HepG2 (cell line): ENCODE results near the gene MCEE. TPM values are rescaled to one million over a fixed set of nuclear protein-coding genes. Genes with fewer than 3 reads are reported as not detected.
A peak's percentile ranks its signal among the peaks of the same experiment; 100 is the strongest.

Source experiments
- ETV5 ChIP-seq: IDR thresholded peaks from 2 replicates; pipeline ENCODE4 v1.6.1; 2018; ENCODE audit warnings: missing biosample characterization, missing genetic modification reagents, inconsistent platforms, borderline replicate concordance
- GATA4 ChIP-seq: sonication (generic); IDR thresholded peaks from 2 replicates; pipeline ENCODE4 v1.6.1; 2016; ENCODE audit warnings: antibody characterized with exemption, low read depth, borderline replicate concordance
- HNF4A ChIP-seq: sonication (generic); formaldehyde crosslinking; IDR thresholded peaks from 2 replicates; pipeline ENCODE4 v1.4.0; 2020; ENCODE audit warnings: missing genetic modification reagents
- HOXA9 ChIP-seq: sonication (generic); formaldehyde crosslinking; IDR thresholded peaks from 2 replicates; pipeline ENCODE4 v1.8.1; 2022; ENCODE audit warnings: missing genetic modification reagents, mild to moderate bottlenecking, moderate library complexity, borderline replicate concordance
- MIER3 ChIP-seq: IDR thresholded peaks from 2 replicates; pipeline ENCODE4 v1.6.1; 2016; ENCODE audit warnings: missing compliant biosample characterization, borderline replicate concordance
- MTF1 ChIP-seq: sonication (generic); formaldehyde crosslinking; IDR thresholded peaks from 2 replicates; pipeline ENCODE4 v1.5.0; 2020; ENCODE audit warnings: missing genetic modification reagents
- PLRG1 ChIP-seq: fragments of 450-650 bp; conservative IDR thresholded peaks from 2 replicates; pipeline ENCODE4 v1.6.1; 2016
- RBM39 ChIP-seq: fragments of 200-400 bp; formaldehyde crosslinking; IDR thresholded peaks from one replicate; pipeline ENCODE4 v1.6.1; 2018; ENCODE audit warnings: antibody characterized with exemption, mild to moderate bottlenecking, low read depth, low read length; ENCODE audit not compliant: poor library complexity, severe bottlenecking
- RXRB ChIP-seq: IDR thresholded peaks from 2 replicates; pipeline ENCODE4 v1.6.1; 2016; ENCODE audit warnings: borderline replicate concordance, missing genetic modification reagents, missing compliant biosample characterization
- ZKSCAN8 ChIP-seq: IDR thresholded peaks from 2 replicates; pipeline ENCODE4 v1.6.1; 2016; ENCODE audit warnings: borderline replicate concordance, missing genetic modification reagents, missing compliant biosample characterization
- ZNF451 ChIP-seq: sonication (generic); formaldehyde crosslinking; IDR thresholded peaks from 2 replicates; pipeline ENCODE4 v1.5.0; 2020; ENCODE audit warnings: mild to moderate bottlenecking, missing genetic modification reagents
- ZNF670 ChIP-seq: sonication (generic); formaldehyde crosslinking; IDR thresholded peaks from 2 replicates; pipeline ENCODE4 v1.8.0; 2022; ENCODE audit warnings: mild to moderate bottlenecking, missing genetic modification reagents, borderline replicate concordance
- ZSCAN20 ChIP-seq: sonication (generic); formaldehyde crosslinking; IDR thresholded peaks from 2 replicates; pipeline ENCODE4 v1.4.0; 2020; ENCODE audit warnings: missing genetic modification reagents, mild to moderate bottlenecking, borderline replicate concordance
- polyA plus RNA-seq, 8 experiments: library from polyadenylated mRNA; depleted of rRNA in 3 of 8; stranded (reverse) in 7 of 8; unstranded in 1 of 8; fragments of >200 nt; fragmentation: Illumina TruSeq in 4 of 8; extraction: Trizol in 4 of 8; gene quantifications; 2 replicates each; pipeline versions ENCODE4 v1.2.1 to v1.2.3, GENCODE V29; 2011 to 2016; ENCODE audit warnings: low read depth in 4 of 8, missing spikeins in 1 of 8, mixed read lengths in 1 of 8; ENCODE audit not compliant: insufficient read depth in 1 of 8
- total RNA-seq, 5 experiments: library from RNA; depleted of rRNA; stranded (reverse); fragments of >200 nt; fragmentation: Illumina TruSeq; extraction: Trizol; gene quantifications; 2 replicates each; pipeline ENCODE4 v1.2.3, GENCODE V29; 2016; ENCODE audit warnings: low read depth in 1 of 5
- TF ChIP-seq, protein P1 (sequence below): sonication (generic); formaldehyde crosslinking; IDR thresholded peaks from 2 replicates; pipeline ENCODE4 v1.4.0; 2020; ENCODE audit warnings: missing genetic modification reagents, mild to moderate bottlenecking, borderline replicate concordance
- TF ChIP-seq, protein P2 (sequence below): sonication (generic); formaldehyde crosslinking; IDR thresholded peaks from 2 replicates; pipeline ENCODE4 v1.4.0; 2020; ENCODE audit warnings: missing genetic modification reagents
- TF ChIP-seq, protein P3 (sequence below): sonication (generic); formaldehyde crosslinking; IDR thresholded peaks from 2 replicates; pipeline ENCODE4 v1.8.0; 2022; ENCODE audit warnings: mild to moderate bottlenecking, missing genetic modification reagents; ENCODE audit not compliant: insufficient replicate concordance
- TF ChIP-seq, protein P4 (sequence below): sonication (generic); formaldehyde crosslinking; IDR thresholded peaks from 2 replicates; pipeline ENCODE4 v1.4.0; 2020; ENCODE audit warnings: missing genetic modification reagents

MCEE gene
- total and polyA plus RNA-seq, 2 of the 13 experiments (the other 11 are each of a cell fraction or from before 2014, with no cell fraction given): 32.0 to 66.9 TPM

DNA sequence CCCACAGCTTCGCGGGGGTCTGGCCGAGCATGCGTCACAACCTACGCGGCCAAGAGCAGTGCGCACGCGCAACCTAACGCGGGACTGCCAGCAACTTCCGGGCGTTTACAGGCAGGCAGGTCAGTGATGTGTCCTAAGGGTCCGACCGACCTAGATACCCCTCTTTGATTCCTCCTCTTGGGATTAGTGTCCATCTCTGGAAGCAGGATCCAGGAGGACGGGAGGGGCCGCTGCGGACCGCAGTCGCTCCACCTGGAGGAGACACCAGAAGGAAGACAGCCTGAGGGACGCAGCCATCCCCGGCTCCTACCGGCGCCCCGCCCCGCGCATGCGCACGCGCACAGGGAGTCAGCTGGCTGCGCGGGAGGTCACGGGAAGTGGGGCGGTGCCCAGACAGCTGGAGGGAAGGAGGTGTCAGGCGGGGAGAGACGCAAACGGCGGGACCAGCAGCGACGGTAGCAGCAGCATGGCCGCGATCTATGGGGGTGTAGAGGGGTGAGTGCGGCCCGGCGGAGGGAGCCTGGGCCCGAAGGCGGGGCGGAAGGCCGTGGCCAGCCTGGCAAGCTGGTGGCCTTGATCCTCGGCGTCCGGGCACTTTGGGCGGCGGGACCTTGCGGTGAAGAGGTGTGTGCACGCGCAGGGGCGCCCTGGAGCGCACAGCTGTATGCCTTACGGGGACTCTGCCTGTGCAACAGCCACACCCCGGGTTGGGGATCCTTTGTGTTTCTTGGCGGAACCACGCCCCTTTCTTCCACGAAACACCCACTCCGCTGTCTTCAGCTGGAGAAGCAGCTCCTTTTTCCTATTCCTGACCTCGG is 61.6 kb downstream of the MCEE start, which contains the start of gene NAGK (continued):
- TF ChIP-seq, protein P1, sequence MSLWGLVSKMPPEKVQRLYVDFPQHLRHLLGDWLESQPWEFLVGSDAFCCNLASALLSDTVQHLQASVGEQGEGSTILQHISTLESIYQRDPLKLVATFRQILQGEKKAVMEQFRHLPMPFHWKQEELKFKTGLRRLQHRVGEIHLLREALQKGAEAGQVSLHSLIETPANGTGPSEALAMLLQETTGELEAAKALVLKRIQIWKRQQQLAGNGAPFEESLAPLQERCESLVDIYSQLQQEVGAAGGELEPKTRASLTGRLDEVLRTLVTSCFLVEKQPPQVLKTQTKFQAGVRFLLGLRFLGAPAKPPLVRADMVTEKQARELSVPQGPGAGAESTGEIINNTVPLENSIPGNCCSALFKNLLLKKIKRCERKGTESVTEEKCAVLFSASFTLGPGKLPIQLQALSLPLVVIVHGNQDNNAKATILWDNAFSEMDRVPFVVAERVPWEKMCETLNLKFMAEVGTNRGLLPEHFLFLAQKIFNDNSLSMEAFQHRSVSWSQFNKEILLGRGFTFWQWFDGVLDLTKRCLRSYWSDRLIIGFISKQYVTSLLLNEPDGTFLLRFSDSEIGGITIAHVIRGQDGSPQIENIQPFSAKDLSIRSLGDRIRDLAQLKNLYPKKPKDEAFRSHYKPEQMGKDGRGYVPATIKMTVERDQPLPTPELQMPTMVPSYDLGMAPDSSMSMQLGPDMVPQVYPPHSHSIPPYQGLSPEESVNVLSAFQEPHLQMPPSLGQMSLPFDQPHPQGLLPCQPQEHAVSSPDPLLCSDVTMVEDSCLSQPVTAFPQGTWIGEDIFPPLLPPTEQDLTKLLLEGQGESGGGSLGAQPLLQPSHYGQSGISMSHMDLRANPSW: peak; percentile 96
- TF ChIP-seq PLRG1: no peak
- peak; percentile 75 for TF ChIP-seq RXRB (CRISPR knock-in tag)
- TF ChIP-seq HNF4A (CRISPR knock-in tag): peak; percentile 53; the same call in 1 of the 2 replicates
- TF ChIP-seq ZNF670: peak; percentile 96
- TF ChIP-seq RBM39: peak; percentile 95
- peak; percentile 91 for TF ChIP-seq MIER3
- TF ChIP-seq, protein P2, sequence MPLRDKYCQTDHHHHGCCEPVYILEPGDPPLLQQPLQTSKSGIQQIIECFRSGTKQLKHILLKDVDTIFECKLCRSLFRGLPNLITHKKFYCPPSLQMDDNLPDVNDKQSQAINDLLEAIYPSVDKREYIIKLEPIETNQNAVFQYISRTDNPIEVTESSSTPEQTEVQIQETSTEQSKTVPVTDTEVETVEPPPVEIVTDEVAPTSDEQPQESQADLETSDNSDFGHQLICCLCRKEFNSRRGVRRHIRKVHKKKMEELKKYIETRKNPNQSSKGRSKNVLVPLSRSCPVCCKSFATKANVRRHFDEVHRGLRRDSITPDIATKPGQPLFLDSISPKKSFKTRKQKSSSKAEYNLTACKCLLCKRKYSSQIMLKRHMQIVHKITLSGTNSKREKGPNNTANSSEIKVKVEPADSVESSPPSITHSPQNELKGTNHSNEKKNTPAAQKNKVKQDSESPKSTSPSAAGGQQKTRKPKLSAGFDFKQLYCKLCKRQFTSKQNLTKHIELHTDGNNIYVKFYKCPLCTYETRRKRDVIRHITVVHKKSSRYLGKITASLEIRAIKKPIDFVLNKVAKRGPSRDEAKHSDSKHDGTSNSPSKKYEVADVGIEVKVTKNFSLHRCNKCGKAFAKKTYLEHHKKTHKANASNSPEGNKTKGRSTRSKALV (CRISPR knock-in tag): peak; percentile 89
- 0 out of 2 replicates have a peak, but pooled peaks have one; percentile 68 for TF ChIP-seq MTF1 (CRISPR knock-in tag)
- peak; percentile 80; the same call in 1 of the 2 replicates for TF ChIP-seq GATA4
- TF ChIP-seq ETV5 (CRISPR knock-in tag): peak; percentile 82; the same call in 1 of the 2 replicates
- peak; percentile 85 for TF ChIP-seq ZKSCAN8
- TF ChIP-seq ZSCAN20 (CRISPR knock-in tag): peak; percentile 80; the same call in 1 of the 2 replicates
- peak; percentile 85; the same call in 1 of the 2 replicates for TF ChIP-seq ZNF451 (CRISPR knock-in tag)
- TF ChIP-seq, protein P3, sequence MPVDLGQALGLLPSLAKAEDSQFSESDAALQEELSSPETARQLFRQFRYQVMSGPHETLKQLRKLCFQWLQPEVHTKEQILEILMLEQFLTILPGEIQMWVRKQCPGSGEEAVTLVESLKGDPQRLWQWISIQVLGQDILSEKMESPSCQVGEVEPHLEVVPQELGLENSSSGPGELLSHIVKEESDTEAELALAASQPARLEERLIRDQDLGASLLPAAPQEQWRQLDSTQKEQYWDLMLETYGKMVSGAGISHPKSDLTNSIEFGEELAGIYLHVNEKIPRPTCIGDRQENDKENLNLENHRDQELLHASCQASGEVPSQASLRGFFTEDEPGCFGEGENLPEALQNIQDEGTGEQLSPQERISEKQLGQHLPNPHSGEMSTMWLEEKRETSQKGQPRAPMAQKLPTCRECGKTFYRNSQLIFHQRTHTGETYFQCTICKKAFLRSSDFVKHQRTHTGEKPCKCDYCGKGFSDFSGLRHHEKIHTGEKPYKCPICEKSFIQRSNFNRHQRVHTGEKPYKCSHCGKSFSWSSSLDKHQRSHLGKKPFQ: peak; percentile 77
- TF ChIP-seq, protein P4, sequence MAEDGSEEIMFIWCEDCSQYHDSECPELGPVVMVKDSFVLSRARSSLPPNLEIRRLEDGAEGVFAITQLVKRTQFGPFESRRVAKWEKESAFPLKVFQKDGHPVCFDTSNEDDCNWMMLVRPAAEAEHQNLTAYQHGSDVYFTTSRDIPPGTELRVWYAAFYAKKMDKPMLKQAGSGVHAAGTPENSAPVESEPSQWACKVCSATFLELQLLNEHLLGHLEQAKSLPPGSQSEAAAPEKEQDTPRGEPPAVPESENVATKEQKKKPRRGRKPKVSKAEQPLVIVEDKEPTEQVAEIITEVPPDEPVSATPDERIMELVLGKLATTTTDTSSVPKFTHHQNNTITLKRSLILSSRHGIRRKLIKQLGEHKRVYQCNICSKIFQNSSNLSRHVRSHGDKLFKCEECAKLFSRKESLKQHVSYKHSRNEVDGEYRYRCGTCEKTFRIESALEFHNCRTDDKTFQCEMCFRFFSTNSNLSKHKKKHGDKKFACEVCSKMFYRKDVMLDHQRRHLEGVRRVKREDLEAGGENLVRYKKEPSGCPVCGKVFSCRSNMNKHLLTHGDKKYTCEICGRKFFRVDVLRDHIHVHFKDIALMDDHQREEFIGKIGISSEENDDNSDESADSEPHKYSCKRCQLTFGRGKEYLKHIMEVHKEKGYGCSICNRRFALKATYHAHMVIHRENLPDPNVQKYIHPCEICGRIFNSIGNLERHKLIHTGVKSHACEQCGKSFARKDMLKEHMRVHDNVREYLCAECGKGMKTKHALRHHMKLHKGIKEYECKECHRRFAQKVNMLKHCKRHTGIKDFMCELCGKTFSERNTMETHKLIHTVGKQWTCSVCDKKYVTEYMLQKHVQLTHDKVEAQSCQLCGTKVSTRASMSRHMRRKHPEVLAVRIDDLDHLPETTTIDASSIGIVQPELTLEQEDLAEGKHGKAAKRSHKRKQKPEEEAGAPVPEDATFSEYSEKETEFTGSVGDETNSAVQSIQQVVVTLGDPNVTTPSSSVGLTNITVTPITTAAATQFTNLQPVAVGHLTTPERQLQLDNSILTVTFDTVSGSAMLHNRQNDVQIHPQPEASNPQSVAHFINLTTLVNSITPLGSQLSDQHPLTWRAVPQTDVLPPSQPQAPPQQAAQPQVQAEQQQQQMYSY (CRISPR knock-in tag): peak; percentile 68; the same call in 1 of the 2 replicates
- peak; percentile 97 for TF ChIP-seq HOXA9 (CRISPR knock-in tag)
